Measurements from ENCODE around the gene NTRK3. TPM values are rescaled to one million over a fixed set of nuclear protein-coding genes. Genes with fewer than 3 reads are reported as not detected.

NTRK3 gene
- total RNA-seq, 3 donors from 2014 or later (not counting 1 experiment from before 2014, with no cell fraction given): not detected

GRCh38 chr15:88255087-88255483 is 1.5 kb downstream of the NTRK3 start:
- H3K4me1 Mint-ChIP-seq: peaks cover 0 to 5% of the 10 kb centered on the region in 2 donors
- no peak for ATAC-seq

GRCh38 chr15:88252441-88252840 is 4.1 kb downstream of the NTRK3 start:
- DNase-seq (no peak), ATAC-seq (no peak)
- Mint-ChIP-seq H3K36me3 (no peaks in the 10 kb centered on the region), H3K4me1 (peaks cover 0 to 4% of the 10 kb centered on the region in 2 donors), H3K27me3 (ENCODE audit: low read depth in 2 of 2) (peaks cover 17 to 29% of the 10 kb centered on the region in 2 donors), H3K27ac (no peak overlapping the region), H3K4me3 (no peak overlapping the region), H3K9me3 (no peaks in the 10 kb centered on the region)
- Histone ChIP-seq H3K4me3 (ENCODE audit: low read length) (no peak overlapping the region), H3K4me1 (ENCODE audit: control insufficient read depth, insufficient read depth, low read length) (no peaks in the 10 kb centered on the region), H3K9me3 (ENCODE audit: control insufficient read depth, insufficient read depth, low read length) (no peaks in the 10 kb centered on the region), H3K36me3 (ENCODE audit: control insufficient read depth, insufficient read depth, low read length) (no peaks in the 10 kb centered on the region), H3K27ac (ENCODE audit: low read length) (no peak overlapping the region), H3K27me3 (ENCODE audit: control insufficient read depth, insufficient read depth, low read length) (peaks cover 24% of the 10 kb centered on the region)
- no peak for TF ChIP-seq CTCF (IDR thresholded peaks at IDR 0.05)
- WGBS (ENCODE audit: insufficient coverage): 89% methylated on average over 7 of the region's 7 CpGs
- intact Hi-C loops (cut with micrococcal nuclease): no loop called here

More at GRCh38 chr15:88255087-88255483, 1.5 kb downstream of the NTRK3 start:
- WGBS (ENCODE audit: insufficient coverage): 3% methylated on average over 23 of the region's 23 CpGs
- Histone ChIP-seq H3K27ac (ENCODE audit: low read length) (no peak overlapping the region), H3K27me3 (ENCODE audit: control insufficient read depth, insufficient read depth, low read length) (peaks cover 30% of the 10 kb centered on the region), H3K4me1 (ENCODE audit: control insufficient read depth, insufficient read depth, low read length) (no peaks in the 10 kb centered on the region), H3K9me3 (ENCODE audit: control insufficient read depth, insufficient read depth, low read length) (no peaks in the 10 kb centered on the region), H3K4me3 (ENCODE audit: low read length) (no peak overlapping the region), H3K36me3 (ENCODE audit: control insufficient read depth, insufficient read depth, low read length) (no peaks in the 10 kb centered on the region)
- H3K27me3 Mint-ChIP-seq (ENCODE audit: low read depth in 2 of 2): peaks cover 38 to 49% of the 10 kb centered on the region in 2 donors
- intact Hi-C loops (cut with micrococcal nuclease): no loop called here
- no peaks in the 10 kb centered on the region for H3K36me3 Mint-ChIP-seq
- TF ChIP-seq CTCF (IDR thresholded peaks at IDR 0.05): no peak
- no peaks in the 10 kb centered on the region for H3K9me3 Mint-ChIP-seq
- H3K27ac Mint-ChIP-seq: no peak overlapping the region
- no peak overlapping the region for H3K4me3 Mint-ChIP-seq
- DNase-seq: no peak

- no peak overlapping the region for H3K4me3 Mint-ChIP-seq
- Histone ChIP-seq H3K4me1 (ENCODE audit: control insufficient read depth, insufficient read depth, low read length) (peaks cover 7% of the 10 kb centered on the region), H3K9me3 (ENCODE audit: control insufficient read depth, insufficient read depth, low read length) (no peaks in the 10 kb centered on the region), H3K4me3 (ENCODE audit: low read length) (no peak overlapping the region), H3K27ac (ENCODE audit: low read length) (no peak overlapping the region), H3K27me3 (ENCODE audit: control insufficient read depth, insufficient read depth, low read length) (peaks cover 24% of the 10 kb centered on the region), H3K36me3 (ENCODE audit: control insufficient read depth, insufficient read depth, low read length) (no peaks in the 10 kb centered on the region)
- no peaks in the 10 kb centered on the region for H3K36me3 Mint-ChIP-seq
- 63% methylated on average over 1 of the region's 1 CpG for WGBS (ENCODE audit: insufficient coverage)
- peaks cover 18 to 27% of the 10 kb centered on the region in 2 donors for H3K27me3 Mint-ChIP-seq (ENCODE audit: low read depth in 2 of 2)
- H3K4me1 Mint-ChIP-seq: peaks cover 4 to 8% of the 10 kb centered on the region in 2 donors
- intact Hi-C loops (cut with micrococcal nuclease): no loop called here
- H3K27ac Mint-ChIP-seq: no peak overlapping the region
- H3K9me3 Mint-ChIP-seq: no peaks in the 10 kb centered on the region
- ATAC-seq (no peak), DNase-seq (no peak)
- no peak for TF ChIP-seq CTCF (IDR thresholded peaks at IDR 0.05)
Measured at GRCh38 chr15:88250826-88251225, 5.7 kb downstream of the NTRK3 start.

- no peak overlapping the region for H3K4me3 ChIP-seq (ENCODE audit: low read length)
- Mint-ChIP-seq H3K27ac (no peak overlapping the region), H3K4me1 (peaks cover 4 to 8% of the 10 kb centered on the region in 2 donors), H3K27me3 (ENCODE audit: low read depth in 2 of 2) (peaks cover 8 to 16% of the 10 kb centered on the region in 2 donors), H3K4me3 (no peak overlapping the region), H3K36me3 (no peaks in the 10 kb centered on the region), H3K9me3 (no peaks in the 10 kb centered on the region)
- intact Hi-C loops (cut with micrococcal nuclease): no loop called here
- no peak overlapping the region for H3K27ac ChIP-seq (ENCODE audit: low read length)
- peaks cover 14% of the 10 kb centered on the region for H3K27me3 ChIP-seq (ENCODE audit: control insufficient read depth, insufficient read depth, low read length)
- 87% methylated on average over 6 of the region's 6 CpGs for WGBS (ENCODE audit: insufficient coverage)
- TF ChIP-seq CTCF (IDR thresholded peaks at IDR 0.05): no peak
- H3K4me1 ChIP-seq (ENCODE audit: control insufficient read depth, insufficient read depth, low read length): peaks cover 7% of the 10 kb centered on the region
- ATAC-seq: no peak
- H3K36me3 ChIP-seq (ENCODE audit: control insufficient read depth, insufficient read depth, low read length): no peaks in the 10 kb centered on the region
- no peaks in the 10 kb centered on the region for H3K9me3 ChIP-seq (ENCODE audit: control insufficient read depth, insufficient read depth, low read length)
- DNase-seq: no peak
Measured at GRCh38 chr15:88249220-88249619, 7.3 kb downstream of the NTRK3 start.
